ENCODE results near the gene PELI3.
"Not testable (repeated sequence)": the region's sequence is repeated elsewhere in the genome, so short reads cannot be mapped to it uniquely, and the experiment has no call there.

PELI3 gene

GRCh38 chr11:66466225-66467033 lies at the start of gene PELI3:
Gene PELI3, plus strand, starts transcription at chr11:66466905. Its CDS starts 1,224 bp downstream, at chr11:66468129.
- FAIRE-seq, result no peak

DNA sequence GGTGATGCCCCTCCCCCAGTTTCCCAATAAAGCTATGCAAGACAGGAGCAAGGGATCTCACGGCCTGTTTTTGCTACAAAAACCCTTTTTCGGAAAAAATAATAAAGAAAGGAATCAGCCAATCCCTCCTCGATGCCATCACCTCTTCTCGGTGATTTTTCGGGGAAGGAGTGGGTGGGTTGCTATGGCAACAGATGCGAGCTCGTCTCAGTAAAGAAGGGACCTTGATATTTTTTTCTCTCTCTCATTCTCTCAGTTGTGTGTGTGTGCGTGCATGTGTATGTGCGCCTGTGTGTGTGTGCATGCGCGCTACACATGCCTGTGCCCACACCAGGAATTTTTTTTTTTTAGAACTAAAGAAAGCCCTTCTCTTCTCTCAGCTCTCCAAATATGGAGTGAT lies 49.7 kb upstream of the PELI3 start:
- FAIRE-seq, result no peak

DNA sequence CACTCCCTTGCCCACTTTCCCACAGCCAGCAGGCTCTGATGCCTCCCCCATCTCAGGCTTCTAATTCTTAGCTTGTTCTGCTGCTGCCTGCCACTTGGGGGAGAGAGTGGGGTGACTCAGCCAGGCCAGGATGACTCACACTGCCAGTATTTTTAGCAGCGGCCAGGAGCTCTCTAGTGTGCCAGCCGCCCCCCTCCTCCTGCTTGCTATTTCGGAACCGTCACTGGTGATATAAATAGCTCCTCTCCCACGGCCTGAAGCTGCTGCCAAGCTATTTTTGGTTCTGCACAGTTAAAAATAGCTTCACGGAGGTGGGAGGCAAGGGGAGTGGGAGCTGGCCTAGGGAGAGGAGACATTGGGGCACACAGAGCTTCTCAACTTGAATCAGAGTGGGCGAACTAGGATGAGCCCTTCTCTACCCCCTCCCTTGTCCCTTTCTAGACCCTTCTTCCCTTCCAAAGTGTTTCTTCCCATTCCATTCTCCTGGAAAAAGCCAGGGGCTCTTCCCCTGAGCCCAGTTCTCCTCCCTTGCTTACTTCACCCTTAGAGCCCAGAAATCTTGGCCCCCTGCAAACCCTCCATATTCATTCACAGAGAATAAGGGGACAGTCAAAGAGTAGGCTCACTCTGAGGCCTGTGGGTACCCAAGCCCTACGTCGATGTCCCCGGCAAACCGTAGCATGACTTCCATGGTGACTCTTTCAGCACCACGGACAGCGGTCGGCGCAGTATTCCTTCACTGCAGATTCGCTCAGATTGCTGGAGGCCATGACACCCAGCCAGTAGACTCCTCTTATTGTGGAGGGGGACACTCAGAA lies 48.3 kb upstream of the PELI3 start:
- no peak for FAIRE-seq

DNA sequence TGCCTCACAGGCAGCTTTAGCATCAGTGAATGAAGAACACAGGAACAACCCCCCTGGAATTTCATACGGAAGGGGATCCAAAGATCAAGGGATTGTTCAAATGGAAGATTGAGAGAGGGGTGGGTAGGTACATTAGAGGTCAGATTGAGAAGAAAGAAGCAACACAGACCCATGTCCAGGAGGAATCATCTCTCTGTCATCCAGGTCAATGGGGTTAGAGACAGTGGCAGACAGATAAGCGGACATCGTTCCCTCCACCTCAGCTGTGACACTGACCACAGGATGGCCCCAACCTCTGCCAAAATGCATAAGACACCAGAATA lies 47.8 kb upstream of the PELI3 start:
- no peak for FAIRE-seq

DNA sequence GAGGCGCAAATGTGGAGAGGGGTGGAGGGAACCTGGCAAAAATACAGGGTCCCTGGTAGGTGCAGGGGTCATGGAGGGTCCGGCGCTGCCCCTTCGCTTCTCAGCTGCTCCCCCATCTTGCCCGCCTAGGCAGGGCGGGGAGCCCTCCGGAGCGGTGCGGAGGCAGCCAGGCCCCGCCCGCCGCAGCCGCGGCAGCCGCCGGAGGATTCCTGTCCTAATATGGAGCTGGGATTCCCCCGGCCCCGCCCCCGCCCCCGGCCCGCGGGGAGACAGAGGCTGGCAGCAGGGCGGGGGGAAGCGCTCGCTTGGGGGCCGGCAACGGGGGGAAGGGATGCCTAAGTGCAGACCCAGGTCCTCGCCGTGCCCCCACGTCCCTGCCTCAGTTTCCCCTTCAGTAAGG lies 46.9 kb upstream of the PELI3 start:
- FAIRE-seq, result no peak

GRCh38 chr11:66420671-66421476 lies 45.8 kb upstream of the PELI3 start, which contains the start of gene NPAS4:
Gene NPAS4, plus strand, starts transcription at chr11:66421035. Its CDS starts 145 bp downstream, at chr11:66421180.
- no peak for FAIRE-seq

DNA sequence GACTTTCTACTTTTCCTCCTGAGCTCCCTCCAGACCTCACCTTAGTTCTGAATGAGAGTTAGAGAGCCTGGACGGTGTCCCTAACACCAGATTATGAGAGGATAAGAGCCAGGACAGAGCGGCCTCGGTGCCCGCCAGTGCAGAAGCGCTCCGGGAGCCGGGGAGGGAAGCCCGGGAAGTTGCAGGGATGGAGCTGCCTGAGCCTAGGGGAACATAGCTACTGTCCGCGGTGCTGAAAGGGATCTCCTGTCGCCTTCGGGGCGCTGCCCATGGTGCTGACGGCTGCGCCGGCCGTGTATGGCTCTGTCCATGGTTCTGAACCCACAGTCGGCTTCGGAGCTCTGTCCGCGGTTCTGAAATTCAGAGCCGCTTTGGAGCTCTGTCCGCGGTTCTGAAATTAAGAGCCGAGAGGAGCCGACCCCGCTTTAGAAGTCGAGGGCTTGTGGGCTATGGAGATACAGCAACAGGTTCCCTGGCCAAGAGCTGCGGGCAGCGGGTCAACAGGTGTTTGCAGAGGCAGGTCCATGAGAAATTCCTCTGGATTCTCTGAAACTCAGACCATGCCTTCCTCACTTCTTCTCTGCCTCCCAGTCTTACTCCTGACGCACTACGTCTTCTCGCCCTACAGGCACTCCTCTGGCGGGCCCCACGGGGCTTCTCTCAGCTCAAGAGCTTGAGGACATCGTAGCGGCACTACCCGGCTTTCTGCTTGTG lies 45.1 kb upstream of the PELI3 start:
- FAIRE-seq, result no peak

DNA sequence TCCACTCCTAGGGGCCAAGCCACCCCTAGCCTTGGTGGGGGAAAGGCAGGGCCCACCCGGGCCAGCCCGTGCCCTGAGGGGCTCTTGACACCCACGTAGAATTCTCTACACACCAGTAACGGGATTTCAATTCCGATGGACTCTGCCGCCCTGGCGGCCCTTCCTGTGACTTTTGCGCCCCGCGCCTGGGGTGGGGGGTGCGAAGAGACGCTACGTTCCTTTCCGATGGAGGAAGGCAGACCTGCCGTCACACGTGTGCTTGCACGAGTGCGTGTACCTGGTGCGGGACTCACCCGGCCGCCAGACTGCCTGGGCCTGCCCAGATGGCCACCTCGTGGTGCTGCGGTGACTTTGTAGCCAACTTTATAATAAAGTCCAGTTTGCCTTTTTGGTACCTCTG lies 40.4 kb upstream of the PELI3 start:
- no peak for FAIRE-seq

DNA sequence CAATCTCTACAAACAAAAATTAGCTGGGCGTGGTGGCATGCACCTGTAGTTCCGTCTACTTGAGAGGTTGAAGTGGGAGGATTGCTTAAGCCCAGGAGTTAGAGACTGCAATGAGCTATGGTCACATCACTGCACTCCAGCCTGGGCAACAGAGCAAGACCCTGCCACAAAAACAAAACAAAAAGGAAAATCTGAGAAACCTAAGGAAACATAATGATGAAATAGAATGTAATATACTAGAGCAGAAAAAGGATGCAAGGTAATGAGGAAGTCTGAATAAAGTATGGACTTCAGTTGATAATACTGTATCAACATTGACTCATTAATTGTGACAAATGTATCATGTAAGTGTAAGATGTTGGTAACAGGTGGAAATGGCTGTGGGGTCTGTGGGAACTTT lies 37.8 kb upstream of the PELI3 start:
- FAIRE-seq, result no peak

- no peak for FAIRE-seq
These were observed 36.6 kb upstream of the PELI3 start for GRCh38 chr11:66429983-66430602.

DNA sequence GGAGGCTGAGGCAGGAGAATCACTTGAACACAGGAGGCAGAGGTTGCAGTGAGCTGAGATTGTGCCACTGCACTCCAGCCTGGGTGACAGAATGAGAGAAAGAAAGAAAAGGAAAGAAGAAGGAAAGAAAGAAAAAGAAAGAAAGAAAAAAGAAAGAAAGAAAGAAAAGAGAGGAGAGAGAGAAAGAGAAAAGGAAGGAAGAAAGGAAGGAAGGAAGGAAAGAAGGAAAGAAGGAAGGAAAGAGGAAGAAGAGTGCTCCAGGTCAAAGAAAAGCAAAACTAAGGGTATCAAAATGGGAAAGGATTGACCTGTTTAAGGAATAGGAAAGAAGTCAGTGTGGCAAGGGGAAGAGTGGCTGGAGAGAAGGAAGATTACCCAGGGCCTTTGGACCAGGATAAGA lies 35.4 kb upstream of the PELI3 start:
- not testable (repeated sequence) for FAIRE-seq

DNA sequence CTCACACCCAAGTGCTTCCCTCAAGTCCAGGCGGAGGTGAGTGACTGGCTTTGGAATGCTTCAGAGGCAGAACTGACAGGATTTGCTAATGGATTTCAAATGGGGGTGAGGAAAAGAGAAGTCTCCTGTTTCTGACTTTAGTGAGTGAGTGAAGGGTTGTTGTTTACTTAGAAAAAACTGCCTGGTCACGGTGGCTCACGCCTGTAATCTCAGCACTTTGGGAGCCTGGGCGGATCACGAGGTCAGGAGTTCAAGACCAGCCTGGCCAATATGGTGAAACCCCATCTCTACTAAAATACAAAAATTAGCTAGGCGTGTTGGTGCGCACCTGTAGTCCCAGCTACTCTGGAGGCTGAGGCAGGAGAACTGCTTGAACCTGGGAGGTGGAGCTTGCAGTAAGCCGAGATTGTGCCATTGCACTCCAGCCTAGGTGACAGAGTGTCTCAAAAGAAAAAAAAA lies 34.8 kb upstream of the PELI3 start:
- not testable (repeated sequence) for FAIRE-seq

GRCh38 chr11:66432597-66432996 lies 34.1 kb upstream of the PELI3 start:
- FAIRE-seq, result no peak

- no peak for FAIRE-seq
These were observed 28.7 kb upstream of the PELI3 start for GRCh38 chr11:66437979-66438503.

GRCh38 chr11:66438504-66439466 lies 27.9 kb upstream of the PELI3 start, which contains the start of gene MRPL11:
Gene MRPL11, minus strand, starts transcription at chr11:66438848. Its CDS starts 94 bp downstream, at chr11:66438754.
- peak; percentile 67 for FAIRE-seq

- FAIRE-seq, result not testable (repeated sequence)
These were observed 26.4 kb upstream of the PELI3 start for GRCh38 chr11:66440101-66440939.

GRCh38 chr11:66440940-66441282 lies 25.8 kb upstream of the PELI3 start:
- FAIRE-seq, result not testable (repeated sequence)

DNA sequence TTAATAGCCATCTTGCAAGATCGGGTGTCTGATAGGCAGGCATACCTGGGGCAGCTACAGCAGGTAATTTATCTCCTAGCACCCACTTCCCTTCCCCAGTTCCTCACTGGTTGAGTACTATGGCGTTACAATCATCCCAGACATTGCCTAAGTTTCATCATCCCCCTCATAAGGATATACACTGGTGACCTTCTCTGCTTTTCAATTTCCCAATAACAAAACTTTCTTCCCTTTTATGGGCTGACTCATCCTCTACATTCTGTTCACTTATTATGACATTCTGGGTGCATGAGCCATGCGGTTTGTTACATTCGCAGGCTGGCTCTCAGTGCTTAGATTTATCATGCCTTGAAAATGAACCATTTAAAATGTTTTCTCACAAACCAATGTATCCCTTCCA lies 23.1 kb upstream of the PELI3 start:
- FAIRE-seq, result no peak

- FAIRE-seq, result no peak
These were observed 19.7 kb upstream of the PELI3 start for GRCh38 chr11:66447012-66447411.

DNA sequence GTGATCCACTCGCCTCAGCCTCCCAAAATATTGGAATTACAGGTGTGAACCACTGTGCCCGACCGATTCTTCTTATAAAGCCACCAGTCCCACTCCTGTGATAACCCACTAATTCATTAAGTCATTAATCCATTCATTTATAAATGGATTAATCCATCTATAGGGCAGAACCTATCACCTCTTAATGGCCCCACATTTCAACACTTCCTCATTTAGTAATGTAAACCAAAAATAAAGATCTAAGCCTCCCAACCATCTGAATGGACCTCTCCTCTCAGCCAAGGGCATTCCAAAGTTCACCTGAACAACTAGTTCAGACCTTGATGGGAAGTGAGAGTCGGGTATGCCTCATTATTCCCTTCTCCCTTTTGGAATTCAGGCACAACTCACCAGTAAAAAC lies 18.2 kb upstream of the PELI3 start:
- no peak for FAIRE-seq

All from TTC549 (cell line).